ENCODE results near the gene TTI1. TPM values are rescaled to one million over a fixed set of nuclear protein-coding genes. Genes with fewer than 3 reads are reported as not detected.

The TTI1 gene
- total RNA-seq (2014; rRNA removed; shearing (Covaris generic); ENCODE audit: low replicate concordance) = 22.7 and 38.3 TPM in 2 replicates

GRCh38 chr20:38033330-38034107, at the start of gene TTI1, which contains the start of gene RPRD1B:
Gene TTI1 (minus strand): TSS chr20:38033456. CDS start chr20:38013816, 19,640 bp downstream.
Gene RPRD1B (plus strand): TSS chr20:38033746. CDS start chr20:38033948, 202 bp downstream.
- Histone ChIP-seq H3K4me3 (ENCODE audit: low read length) (peak within 1 kb of the TSS; percentile 96), H3K27ac (ENCODE audit: low read length) (peak within 1 kb of the TSS; percentile 46; the same call in 1 of the 2 replicates), H3K36me3 (ENCODE audit: insufficient read depth, low read length) (peaks cover 22% of the 10 kb centered on the region; the same call in 1 of the 2 replicates), H3K79me2 (ENCODE audit: low read length) (peaks cover 100% of the 10 kb centered on the region), H4K20me1 (ENCODE audit: insufficient read depth, low read depth, low read length) (peaks cover 4% of the 10 kb centered on the region; the same call in 1 of the 2 replicates), H3K9me2 (replicated peaks; ENCODE audit: insufficient read depth, low read length) (no peaks in the 10 kb centered on the region), H3K4me2 (ENCODE audit: low read depth, low read length, poor library complexity, severe bottlenecking) (peak within 1 kb of the TSS; percentile 96), H3K9me3 (ENCODE audit: low read length) (no peaks in the 10 kb centered on the region), H3K9ac (ENCODE audit: low read length) (peak within 1 kb of the TSS; percentile 98), H3K27me3 (ENCODE audit: low read length) (no peaks in the 10 kb centered on the region), H3K4me1 (ENCODE audit: low read length) (peaks cover 47% of the 10 kb centered on the region), H2AFZ (ENCODE audit: low read length) (peak within 1 kb of the TSS; percentile 82)
- peak; percentile 95 for DNase-seq

GRCh38 chr20:38082894-38083293, 49.6 kb upstream of the TTI1 start:
- Histone ChIP-seq H3K4me1 (ENCODE audit: low read length) (no peaks in the 10 kb centered on the region), H2AFZ (ENCODE audit: low read length) (no peak overlapping the region), H3K4me2 (ENCODE audit: low read depth, low read length, poor library complexity, severe bottlenecking) (no peak overlapping the region), H3K9me3 (ENCODE audit: low read length) (no peaks in the 10 kb centered on the region), H3K36me3 (ENCODE audit: insufficient read depth, low read length) (peaks cover 27% of the 10 kb centered on the region), H3K9ac (ENCODE audit: low read length) (no peak overlapping the region), H3K27ac (ENCODE audit: low read length) (no peak overlapping the region), H4K20me1 (ENCODE audit: insufficient read depth, low read depth, low read length) (no peaks in the 10 kb centered on the region), H3K4me3 (ENCODE audit: low read length) (no peak overlapping the region), H3K9me2 (replicated peaks; ENCODE audit: insufficient read depth, low read length) (no peaks in the 10 kb centered on the region), H3K27me3 (ENCODE audit: low read length) (no peaks in the 10 kb centered on the region), H3K79me2 (ENCODE audit: low read length) (peaks cover 49% of the 10 kb centered on the region)
- no peak for DNase-seq

GRCh38 chr20:38081575-38081974, 48.3 kb upstream of the TTI1 start:
- Histone ChIP-seq H3K79me2 (ENCODE audit: low read length) (peaks cover 58% of the 10 kb centered on the region), H2AFZ (ENCODE audit: low read length) (no peak overlapping the region), H3K27me3 (ENCODE audit: low read length) (no peaks in the 10 kb centered on the region), H3K9me3 (ENCODE audit: low read length) (no peaks in the 10 kb centered on the region), H3K4me1 (ENCODE audit: low read length) (peaks cover 5% of the 10 kb centered on the region), H3K9me2 (replicated peaks; ENCODE audit: insufficient read depth, low read length) (no peaks in the 10 kb centered on the region), H3K9ac (ENCODE audit: low read length) (no peak overlapping the region), H3K36me3 (ENCODE audit: insufficient read depth, low read length) (peaks cover 33% of the 10 kb centered on the region), H3K27ac (ENCODE audit: low read length) (no peak overlapping the region), H4K20me1 (ENCODE audit: insufficient read depth, low read depth, low read length) (no peaks in the 10 kb centered on the region), H3K4me3 (ENCODE audit: low read length) (no peak overlapping the region), H3K4me2 (ENCODE audit: low read depth, low read length, poor library complexity, severe bottlenecking) (no peak overlapping the region)
- DNase-seq = no peak

GRCh38 chr20:38079353-38079752, 46.1 kb upstream of the TTI1 start:
- H3K9ac ChIP-seq (ENCODE audit: low read length) = no peak overlapping the region
- H3K4me3 ChIP-seq (ENCODE audit: low read length) = no peak overlapping the region
- H3K27ac ChIP-seq (ENCODE audit: low read length) = no peak overlapping the region
- H3K4me1 ChIP-seq (ENCODE audit: low read length) = peaks cover 27% of the 10 kb centered on the region
- H3K36me3 ChIP-seq (ENCODE audit: insufficient read depth, low read length) = peaks cover 48% of the 10 kb centered on the region
- H2AFZ ChIP-seq (ENCODE audit: low read length) = no peak overlapping the region
- no peaks in the 10 kb centered on the region for H3K9me2 ChIP-seq (replicated peaks; ENCODE audit: insufficient read depth, low read length)
- H3K4me2 ChIP-seq (ENCODE audit: low read depth, low read length, poor library complexity, severe bottlenecking) = no peak overlapping the region
- H4K20me1 ChIP-seq (ENCODE audit: insufficient read depth, low read depth, low read length) = no peaks in the 10 kb centered on the region
- no peaks in the 10 kb centered on the region for H3K9me3 ChIP-seq (ENCODE audit: low read length)
- H3K79me2 ChIP-seq (ENCODE audit: low read length) = peaks cover 78% of the 10 kb centered on the region
- H3K27me3 ChIP-seq (ENCODE audit: low read length) = no peaks in the 10 kb centered on the region
- DNase-seq = no peak

GRCh38 chr20:38078084-38078483, 44.8 kb upstream of the TTI1 start:
- peaks cover 56% of the 10 kb centered on the region for H3K36me3 ChIP-seq (ENCODE audit: insufficient read depth, low read length)
- H3K79me2 ChIP-seq (ENCODE audit: low read length) = peaks cover 84% of the 10 kb centered on the region

GRCh38 chr20:38076548-38076947, 43.3 kb upstream of the TTI1 start:
- Histone ChIP-seq H3K79me2 (ENCODE audit: low read length) (peaks cover 86% of the 10 kb centered on the region), H2AFZ (ENCODE audit: low read length) (no peak overlapping the region), H4K20me1 (ENCODE audit: insufficient read depth, low read depth, low read length) (no peaks in the 10 kb centered on the region), H3K27me3 (ENCODE audit: low read length) (no peaks in the 10 kb centered on the region), H3K4me1 (ENCODE audit: low read length) (peaks cover 30% of the 10 kb centered on the region), H3K9ac (ENCODE audit: low read length) (peak overlapping the region; percentile 33; the same call in 1 of the 2 replicates), H3K9me2 (replicated peaks; ENCODE audit: insufficient read depth, low read length) (no peaks in the 10 kb centered on the region), H3K36me3 (ENCODE audit: insufficient read depth, low read length) (peaks cover 64% of the 10 kb centered on the region), H3K27ac (ENCODE audit: low read length) (peak overlapping the region; percentile 76), H3K4me2 (ENCODE audit: low read depth, low read length, poor library complexity, severe bottlenecking) (peak overlapping the region; percentile 37), H3K4me3 (ENCODE audit: low read length) (no peak overlapping the region), H3K9me3 (ENCODE audit: low read length) (peaks cover 4% of the 10 kb centered on the region)
- DNase-seq = peak; percentile 77

More at GRCh38 chr20:38078084-38078483, 44.8 kb upstream of the TTI1 start:
- DNase-seq = no peak
- Histone ChIP-seq H4K20me1 (ENCODE audit: insufficient read depth, low read depth, low read length) (no peaks in the 10 kb centered on the region), H3K9me2 (replicated peaks; ENCODE audit: insufficient read depth, low read length) (no peaks in the 10 kb centered on the region), H3K27ac (ENCODE audit: low read length) (no peak overlapping the region), H2AFZ (ENCODE audit: low read length) (no peak overlapping the region), H3K9me3 (ENCODE audit: low read length) (no peaks in the 10 kb centered on the region), H3K4me2 (ENCODE audit: low read depth, low read length, poor library complexity, severe bottlenecking) (no peak overlapping the region), H3K27me3 (ENCODE audit: low read length) (no peaks in the 10 kb centered on the region), H3K4me1 (ENCODE audit: low read length) (peaks cover 30% of the 10 kb centered on the region), H3K4me3 (ENCODE audit: low read length) (no peak overlapping the region), H3K9ac (ENCODE audit: low read length) (no peak overlapping the region)

- no peak overlapping the region for H3K9ac ChIP-seq (ENCODE audit: low read length)
- H3K36me3 ChIP-seq (ENCODE audit: insufficient read depth, low read length) = peaks cover 76% of the 10 kb centered on the region
- H3K9me2 ChIP-seq (replicated peaks; ENCODE audit: insufficient read depth, low read length) = no peaks in the 10 kb centered on the region
- H3K4me3 ChIP-seq (ENCODE audit: low read length) = no peak overlapping the region
- peaks cover 76% of the 10 kb centered on the region for H3K79me2 ChIP-seq (ENCODE audit: low read length)
- H3K27me3 ChIP-seq (ENCODE audit: low read length) = no peaks in the 10 kb centered on the region
- peak; percentile 48 for DNase-seq
- peak overlapping the region; percentile 76 for H3K27ac ChIP-seq (ENCODE audit: low read length)
- peak overlapping the region; percentile 37 for H3K4me2 ChIP-seq (ENCODE audit: low read depth, low read length, poor library complexity, severe bottlenecking)
- H3K4me1 ChIP-seq (ENCODE audit: low read length) = peaks cover 30% of the 10 kb centered on the region
- no peaks in the 10 kb centered on the region for H4K20me1 ChIP-seq (ENCODE audit: insufficient read depth, low read depth, low read length)
- peaks cover 8% of the 10 kb centered on the region for H3K9me3 ChIP-seq (ENCODE audit: low read length)
- no peak overlapping the region for H2AFZ ChIP-seq (ENCODE audit: low read length)
Observed at GRCh38 chr20:38075161-38075998, 42.1 kb upstream of the TTI1 start.
